H1 (cell line): ENCODE measurements around the gene RAPGEF1. TPM values are rescaled to one million over a fixed set of nuclear protein-coding genes. Genes with fewer than 3 reads are reported as not detected.

Source experiments
- CTCF ChIA-PET: fragments of 300-600 bp; sonication (Branson Sonifier 250); formaldehyde crosslinking; loops from one replicate; lab custom pipeline; 2021; ENCODE audit not compliant: partially characterized antibody; lab: Charles Lee
- POLR2A ChIA-PET: fragments of 300-600 bp; sonication (Branson Sonifier 250); formaldehyde crosslinking; loops from one replicate; lab custom pipeline; 2021; ENCODE audit warnings: inconsistent platforms; ENCODE audit not compliant: partially characterized antibody; lab: Charles Lee
- DNase-seq, 2 experiments: peaks; one replicate each; pipeline versions ENCODE4 v3.0.0 to v3.0.0-alpha.2; 2010 to 2022; ENCODE audit warnings: low spot score in 2 of 2, low read depth in 1 of 2, mixed read lengths in 1 of 2
- FAIRE-seq: peaks from 2 replicates; lab custom pipeline; 2011; peaks lifted over from hg19 to GRCh38; lab: Jason Lieb, UNC
- H2AFZ ChIP-seq: 2 replicates; pipeline ENCODE4 v1.8.1; 2012; ENCODE audit warnings: low read length, inconsistent platforms
- H2AK5ac ChIP-seq: 2 replicates; pipeline ENCODE4 v1.6.1; 2013; ENCODE audit warnings: low read depth, low read length
- H2BK120ac ChIP-seq: replicated peaks from 2 replicates; pipeline ENCODE3; 2013; ENCODE audit warnings: low read depth, low read length, inconsistent platforms
- H2BK12ac ChIP-seq: 2 replicates; pipeline ENCODE4 v1.6.1; 2013; ENCODE audit warnings: low read depth, low read length
- H2BK15ac ChIP-seq: 2 replicates; pipeline ENCODE4 v1.6.1; 2013; ENCODE audit warnings: low read length
- H2BK20ac ChIP-seq: 2 replicates; pipeline ENCODE4 v1.6.1; 2013; ENCODE audit warnings: low read length
- H2BK5ac ChIP-seq: 2 replicates; pipeline ENCODE4 v1.6.1; 2013; ENCODE audit warnings: low read depth, low read length
- H3K14ac ChIP-seq: 2 replicates; pipeline ENCODE4 v1.6.1; 2013; ENCODE audit warnings: inconsistent platforms; ENCODE audit not compliant: insufficient read length
- H3K18ac ChIP-seq: 2 replicates; pipeline ENCODE4 v1.6.1; 2013; ENCODE audit warnings: low read length; ENCODE audit errors: extremely low read depth
- H3K23ac ChIP-seq: 2 replicates; pipeline ENCODE4 v1.6.1; 2013; ENCODE audit warnings: inconsistent platforms; ENCODE audit not compliant: insufficient read length
- H3K23me2 ChIP-seq: 2 replicates; pipeline ENCODE4 v1.6.1; 2013; ENCODE audit warnings: low read depth, low read length
- H3K27ac ChIP-seq: 2 replicates; pipeline ENCODE4 v1.6.1; 2011; ENCODE audit warnings: low read depth, low read length, inconsistent platforms
- H3K27me3 ChIP-seq, 4 experiments: replicated peaks in 1 of 4; 1 replicate in 1 of 4; 2 replicates in 3 of 4; pipeline versions ENCODE4 v1.6.1 to v1.8.1; 2011 to 2013; ENCODE audit warnings: low read length in 3 of 4, mild to moderate bottlenecking in 3 of 4, inconsistent platforms in 2 of 4, mixed read lengths in 2 of 4, moderate library complexity in 1 of 4; ENCODE audit not compliant: control insufficient read depth in 3 of 4, insufficient read depth in 3 of 4; ENCODE audit errors: extremely low read depth in 1 of 4
- H3K36me3 ChIP-seq, 4 experiments: 2 replicates each; pipeline versions ENCODE4 v1.6.1 to v1.8.1; 2011 to 2013; ENCODE audit warnings: mild to moderate bottlenecking in 4 of 4, low read length in 3 of 4, moderate library complexity in 2 of 4, control low read depth in 1 of 4, inconsistent platforms in 1 of 4; ENCODE audit not compliant: insufficient read depth in 4 of 4, control insufficient read depth in 2 of 4
- H3K4ac ChIP-seq: replicated peaks from 2 replicates; pipeline ENCODE3; 2013; ENCODE audit warnings: low read length, low read depth, mixed read lengths, inconsistent platforms; ENCODE audit not compliant: insufficient read length
- H3K4me1 ChIP-seq, 4 experiments: replicated peaks in 1 of 4; 1 replicate in 1 of 4; 2 replicates in 3 of 4; pipeline versions ENCODE4 v1.6.1 to v1.8.1; 2011 to 2013; ENCODE audit warnings: low read length in 3 of 4, inconsistent platforms in 2 of 4, mixed read lengths in 1 of 4; ENCODE audit not compliant: insufficient read depth in 4 of 4, control insufficient read depth in 3 of 4
- H3K4me2 ChIP-seq, 2 experiments: 2 replicates each; pipeline versions ENCODE4 v1.6.1 to v1.8.1; 2011 to 2013; ENCODE audit warnings: low read depth in 2 of 2, low read length in 2 of 2, control low read depth in 1 of 2, inconsistent platforms in 1 of 2, mild to moderate bottlenecking in 1 of 2; ENCODE audit not compliant: insufficient read depth in 1 of 2
- H3K4me3 ChIP-seq, 4 experiments: fragments of 200-600, 300-600 bp in 1 of 4; sonication (generic), shearing (Covaris generic), sonication (Bioruptor Twin) in 1 of 4; 2 replicates each; pipeline versions ENCODE4 v1.5.1 to v1.8.1; 2011 to 2016; ENCODE audit warnings: low read length in 4 of 4, low read depth in 3 of 4, control low read depth in 2 of 4, inconsistent platforms in 2 of 4, mild to moderate bottlenecking in 2 of 4, mixed read lengths in 1 of 4, moderate library complexity in 1 of 4; ENCODE audit not compliant: insufficient read depth in 2 of 4; ENCODE audit errors: extremely low read depth in 1 of 4
- H3K56ac ChIP-seq: replicated peaks from 2 replicates; pipeline ENCODE3; 2013; ENCODE audit warnings: low read depth, mild to moderate bottlenecking, mixed read lengths, low read length, inconsistent platforms; ENCODE audit not compliant: insufficient read length
- H3K79me1 ChIP-seq: 2 replicates; pipeline ENCODE4 v1.6.1; 2013; ENCODE audit warnings: low read depth, low read length, control low read depth
- H3K79me2 ChIP-seq, 2 experiments: 2 replicates each; pipeline versions ENCODE4 v1.6.1 to v1.8.1; 2012 to 2013; ENCODE audit warnings: low read length in 2 of 2, mild to moderate bottlenecking in 2 of 2, inconsistent platforms in 1 of 2; ENCODE audit not compliant: insufficient read depth in 2 of 2, control insufficient read depth in 1 of 2
- H3K9ac ChIP-seq, 4 experiments: replicated peaks in 1 of 4; 1 replicate in 1 of 4; 2 replicates in 3 of 4; pipeline versions ENCODE4 v1.6.1 to v1.8.1; 2011 to 2013; ENCODE audit warnings: low read depth in 3 of 4, low read length in 3 of 4, control low read depth in 2 of 4, mild to moderate bottlenecking in 2 of 4, moderate library complexity in 2 of 4, inconsistent platforms in 1 of 4; ENCODE audit errors: extremely low read depth in 1 of 4
- H3K9me3 ChIP-seq, 2 experiments: 2 replicates each; pipeline versions ENCODE4 v1.6.1 to v1.8.1; 2012 to 2013; ENCODE audit warnings: mild to moderate bottlenecking in 2 of 2, moderate library complexity in 2 of 2, control low read depth in 1 of 2, inconsistent platforms in 1 of 2, low read depth in 1 of 2, low read length in 1 of 2, mixed read lengths in 1 of 2; ENCODE audit not compliant: insufficient read depth in 2 of 2
- H4K20me1 ChIP-seq, 2 experiments: replicated peaks in 1 of 2; 2 replicates each; pipeline versions ENCODE3 to v1.8.1; 2011 to 2013; ENCODE audit warnings: inconsistent platforms in 2 of 2, low read length in 2 of 2, mild to moderate bottlenecking in 1 of 2; ENCODE audit not compliant: insufficient read depth in 2 of 2, control insufficient read depth in 1 of 2
- H4K5ac ChIP-seq: 2 replicates; pipeline ENCODE4 v1.6.1; 2013; ENCODE audit warnings: low read length, low read depth, mixed read lengths, inconsistent platforms; ENCODE audit not compliant: insufficient read length
- H4K8ac ChIP-seq: 2 replicates; pipeline ENCODE4 v1.8.0; 2013; ENCODE audit warnings: mild to moderate bottlenecking, moderate library complexity, low read length, inconsistent platforms; ENCODE audit not compliant: insufficient read depth; ENCODE audit errors: extremely low read depth
- H4K91ac ChIP-seq: replicated peaks from 2 replicates; pipeline ENCODE3; 2013; ENCODE audit warnings: low read length, mixed read lengths, inconsistent platforms; ENCODE audit not compliant: insufficient read length
- ATF2 ChIP-seq: IDR thresholded peaks from 2 replicates; pipeline ENCODE4 v1.6.1; 2012; ENCODE audit warnings: low read length, inconsistent platforms
- HDAC2 ChIP-seq, 2 experiments: fragments of 300-600 bp in 1 of 2; sonication (generic) in 1 of 2; IDR thresholded peaks; 2 replicates each; pipeline ENCODE4 v1.6.1; 2011 to 2012; ENCODE audit warnings: low read depth in 2 of 2, low read length in 2 of 2, mild to moderate bottlenecking in 2 of 2, moderate library complexity in 2 of 2, borderline replicate concordance in 1 of 2, inconsistent platforms in 1 of 2
- ZNF274 ChIP-seq: IDR thresholded peaks from 2 replicates; pipeline ENCODE4 v1.7.0; 2012; ENCODE audit warnings: low read length, borderline replicate concordance; ENCODE audit errors: extremely low read depth
- WGBS, 2 experiments: shearing (Covaris generic) in 1 of 2; methylation state at CpG; one replicate each; pipeline versions ENCODE4 v1.1.6 to v1.1.7; 2013 to 2015; ENCODE audit warnings: low lambda C conversion rate in 2 of 2, mixed read lengths in 2 of 2, inconsistent platforms in 1 of 2, low coverage in 1 of 2, missing lambda C conversion rate in 1 of 2; ENCODE audit not compliant: insufficient replicate concordance in 2 of 2, insufficient coverage in 1 of 2, insufficient read length in 1 of 2; ENCODE audit errors: extremely low coverage in 1 of 2, missing lambda C conversion rate in 1 of 2; 5-methylcytosine and 5-hydroxymethylcytosine counted together
- polyA plus RNA-seq, 7 experiments: library from polyadenylated mRNA; depleted of rRNA in 3 of 7; stranded (reverse) in 5 of 7; unstranded in 2 of 7; fragments of >200 nt in 5 of 7; fragments of 200-250 nt in 2 of 7; gene quantifications; 1 replicate in 5 of 7; 2 replicates in 1 of 7; 4 replicates in 1 of 7; pipeline versions ENCODE4 v1.2.1 to v1.2.3, GENCODE V29; 2011 to 2013; ENCODE audit warnings: missing spikeins in 2 of 7, mixed read lengths in 2 of 7
- total RNA-seq: library from RNA; stranded (reverse); fragmentation: NEBNext Ultra II Directional; extraction: Animal tissue kit (Norgen Biotek cat#: 25700); gene quantifications from 2 replicates; pipeline ENCODE4 v1.2.1, GENCODE V29; 2021

RAPGEF1 gene
- total and polyA plus RNA-seq, 2 of the 8 experiments (the other 6 are each of a cell fraction or from before 2014, with no cell fraction given), result 29.7 to 78.9 TPM

GRCh38 chr9:131774636-131775035 is 34.8 kb upstream of the RAPGEF1 start:
- CTCF ChIA-PET, result interaction anchor here (0.8 to 2.0 kb wide), 5 partner anchors 12 to 98 kb away, joined by 3 to 8 read pairs (median 3); no protein-coding TSS in a partner anchor
- no peak for TF ChIP-seq ZNF274
- TF ChIP-seq HDAC2 (IDR thresholded peaks at IDR 0.05; ENCODE audit: borderline replicate concordance in 1 of 2, low read depth in 2 of 2, low read length in 2 of 2), result no peak
- no peak for TF ChIP-seq ATF2

More at GRCh38 chr9:131774636-131775035, 34.8 kb upstream of the RAPGEF1 start:
- H2BK15ac ChIP-seq, result no peak overlapping the region
- H3K23ac ChIP-seq, result no peak overlapping the region
- H2AFZ ChIP-seq, result no peak overlapping the region
- H3K27me3 ChIP-seq, result no peaks in the 10 kb centered on the region
- no peak overlapping the region for H3K4me3 ChIP-seq
- H3K79me1 ChIP-seq, result no peaks in the 10 kb centered on the region
- no peaks in the 10 kb centered on the region for H3K23me2 ChIP-seq
- POLR2A ChIA-PET, result interaction anchor here (0.9 to 1.2 kb wide), 2 partner anchors 9 to 32 kb away, joined by 4 read pairs; no protein-coding TSS in a partner anchor
- H2BK120ac ChIP-seq, result no peak overlapping the region
- H3K79me2 ChIP-seq, result no peaks in the 10 kb centered on the region
- no peak for FAIRE-seq
- no peak overlapping the region for H3K9ac ChIP-seq
- H3K14ac ChIP-seq, result no peak overlapping the region
- H3K4ac ChIP-seq, result no peak overlapping the region
- no peaks in the 10 kb centered on the region; a peak in 1 of 7 replicates for H3K4me1 ChIP-seq
- H3K18ac ChIP-seq, result no peak overlapping the region
- H2BK5ac ChIP-seq, result no peak overlapping the region
- 82% methylated on average over 6 of the region's 6 CpGs; no CpG with 5 or more reads in 1 of the 2 experiments for WGBS, 2 experiments
- H3K36me3 ChIP-seq, result no peaks in the 10 kb centered on the region
- H3K56ac ChIP-seq, result no peak overlapping the region
- H3K27ac ChIP-seq, result no peak overlapping the region
- H4K5ac ChIP-seq, result no peak overlapping the region
- H2AK5ac ChIP-seq, result no peak overlapping the region
- H4K91ac ChIP-seq, result no peak overlapping the region
- H2BK12ac ChIP-seq, result no peak overlapping the region
- peaks cover 0 to 1% of the 10 kb centered on the region in 2 experiments for H4K20me1 ChIP-seq
- no peak overlapping the region for H3K4me2 ChIP-seq
- no peaks in the 10 kb centered on the region for H3K9me3 ChIP-seq
- H4K8ac ChIP-seq, result no peak overlapping the region
- no peak overlapping the region for H2BK20ac ChIP-seq
- no peak for DNase-seq
